ENCODE data around the gene ASB8. TPM values are rescaled to one million over a fixed set of nuclear protein-coding genes. Genes with fewer than 3 reads are reported as not detected.
A peak's percentile ranks its signal among the peaks of the same experiment; 100 is the strongest.

ASB8 gene
- total RNA-seq, 2 experiments from 2014 or later = 20.9 to 27.2 TPM

DNA sequence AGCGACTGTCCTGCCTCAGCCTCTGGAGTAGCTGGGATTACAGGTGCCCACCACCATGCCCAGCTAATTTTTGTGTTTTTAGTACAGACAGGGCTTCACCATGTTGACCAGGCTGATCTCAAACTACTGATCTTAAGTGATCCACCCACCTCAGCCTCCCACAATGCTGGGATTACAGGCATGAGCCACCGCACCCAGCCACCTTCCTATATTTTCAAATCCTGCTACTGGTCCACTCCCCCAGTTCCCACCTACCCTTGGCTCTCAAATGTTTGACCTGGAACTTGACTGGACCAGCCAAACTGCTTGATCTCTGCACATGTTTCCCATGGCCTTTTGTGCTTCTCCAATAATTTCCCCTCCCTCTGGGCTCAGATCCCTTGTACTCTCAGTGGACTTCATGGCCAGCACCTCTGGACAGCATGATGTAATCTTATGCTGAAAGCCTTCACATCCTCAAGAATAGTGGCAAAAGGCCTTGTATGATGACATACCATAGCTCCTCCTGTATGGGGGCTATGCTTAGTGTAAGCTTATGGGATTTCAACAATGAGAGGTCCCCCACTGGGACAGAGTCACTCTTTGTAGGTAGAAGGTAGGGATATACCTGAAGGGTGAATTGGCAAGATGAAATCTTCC is 23.7 kb upstream of the ASB8 start:
- CTCF ChIA-PET = interaction anchor here (1.0 to 1.5 kb wide), 2 partner anchors 15 kb away, joined by 4 read pairs; no protein-coding TSS in a partner anchor
- POLR2A ChIA-PET = interaction anchor here (0.8 to 1.0 kb wide), 2 partner anchors 23 to 74 kb away, joined by 3 read pairs; no protein-coding TSS in a partner anchor
- no peak for ATAC-seq
- H3K27me3 Mint-ChIP-seq = peaks cover 29% of the 10 kb centered on the region
- no peak overlapping the region for H3K27ac Mint-ChIP-seq
- intact Hi-C loops (cut with micrococcal nuclease) = loop anchor here (10.0 kb wide), 1 partner anchor 434 kb away; no protein-coding TSS in a partner anchor
- peaks cover 16% of the 10 kb centered on the region for H3K4me1 Mint-ChIP-seq (ENCODE audit: low read depth)
- no peak overlapping the region for H3K4me3 Mint-ChIP-seq
- TF ChIP-seq, protein P1, sequence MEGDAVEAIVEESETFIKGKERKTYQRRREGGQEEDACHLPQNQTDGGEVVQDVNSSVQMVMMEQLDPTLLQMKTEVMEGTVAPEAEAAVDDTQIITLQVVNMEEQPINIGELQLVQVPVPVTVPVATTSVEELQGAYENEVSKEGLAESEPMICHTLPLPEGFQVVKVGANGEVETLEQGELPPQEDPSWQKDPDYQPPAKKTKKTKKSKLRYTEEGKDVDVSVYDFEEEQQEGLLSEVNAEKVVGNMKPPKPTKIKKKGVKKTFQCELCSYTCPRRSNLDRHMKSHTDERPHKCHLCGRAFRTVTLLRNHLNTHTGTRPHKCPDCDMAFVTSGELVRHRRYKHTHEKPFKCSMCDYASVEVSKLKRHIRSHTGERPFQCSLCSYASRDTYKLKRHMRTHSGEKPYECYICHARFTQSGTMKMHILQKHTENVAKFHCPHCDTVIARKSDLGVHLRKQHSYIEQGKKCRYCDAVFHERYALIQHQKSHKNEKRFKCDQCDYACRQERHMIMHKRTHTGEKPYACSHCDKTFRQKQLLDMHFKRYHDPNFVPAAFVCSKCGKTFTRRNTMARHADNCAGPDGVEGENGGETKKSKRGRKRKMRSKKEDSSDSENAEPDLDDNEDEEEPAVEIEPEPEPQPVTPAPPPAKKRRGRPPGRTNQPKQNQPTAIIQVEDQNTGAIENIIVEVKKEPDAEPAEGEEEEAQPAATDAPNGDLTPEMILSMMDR (IDR thresholded peaks at IDR 0.05) = no peak
- DNase-seq = no peak
- H3K9me3 Mint-ChIP-seq = no peaks in the 10 kb centered on the region
- H3K36me3 Mint-ChIP-seq (ENCODE audit: low read depth) = no peaks in the 10 kb centered on the region

DNA sequence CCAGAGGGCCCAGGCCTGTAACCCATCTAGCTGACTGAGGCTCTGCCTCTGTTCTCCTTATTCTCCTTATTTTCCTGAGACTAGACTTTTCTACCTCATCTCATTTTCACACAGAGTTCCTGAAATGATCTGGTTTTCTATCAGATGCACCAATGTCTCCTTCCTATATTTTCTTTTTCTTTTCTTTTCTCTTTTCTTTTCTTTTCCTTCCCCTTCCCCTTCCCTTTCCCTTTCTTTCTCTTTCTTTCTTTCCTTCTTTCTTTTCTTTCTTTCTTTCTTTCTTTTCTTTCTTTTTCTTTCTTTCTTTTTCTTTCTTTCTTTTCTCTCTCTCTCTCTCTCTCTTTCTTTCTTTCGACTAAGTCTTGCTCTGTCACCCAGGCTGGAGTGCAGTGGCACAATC is 23.1 kb upstream of the ASB8 start:
- no peak overlapping the region for H3K4me3 Mint-ChIP-seq
- no peak overlapping the region for H3K27ac Mint-ChIP-seq
- DNase-seq = no peak
- ATAC-seq = no peak
- H3K27me3 Mint-ChIP-seq = peaks cover 25% of the 10 kb centered on the region
- CTCF ChIA-PET = interaction anchor here (1.5 to 3.4 kb wide), 3 partner anchors 14 to 18 kb away, joined by 4 to 21 read pairs (median 8); no protein-coding TSS in a partner anchor
- POLR2A ChIA-PET = interaction anchor here (0.9 kb wide), 1 partner anchor 9 kb away, joined by 3 read pairs; no protein-coding TSS in a partner anchor
- H3K4me1 Mint-ChIP-seq (ENCODE audit: low read depth) = peaks cover 19% of the 10 kb centered on the region
- TF ChIP-seq, protein P1 (IDR thresholded peaks at IDR 0.05) = peak; percentile 24
- intact Hi-C loops (cut with micrococcal nuclease) = loop anchor here (10.0 kb wide), 1 partner anchor 434 kb away; no protein-coding TSS in a partner anchor
- H3K36me3 Mint-ChIP-seq (ENCODE audit: low read depth) = no peaks in the 10 kb centered on the region
- H3K9me3 Mint-ChIP-seq = no peaks in the 10 kb centered on the region

DNA sequence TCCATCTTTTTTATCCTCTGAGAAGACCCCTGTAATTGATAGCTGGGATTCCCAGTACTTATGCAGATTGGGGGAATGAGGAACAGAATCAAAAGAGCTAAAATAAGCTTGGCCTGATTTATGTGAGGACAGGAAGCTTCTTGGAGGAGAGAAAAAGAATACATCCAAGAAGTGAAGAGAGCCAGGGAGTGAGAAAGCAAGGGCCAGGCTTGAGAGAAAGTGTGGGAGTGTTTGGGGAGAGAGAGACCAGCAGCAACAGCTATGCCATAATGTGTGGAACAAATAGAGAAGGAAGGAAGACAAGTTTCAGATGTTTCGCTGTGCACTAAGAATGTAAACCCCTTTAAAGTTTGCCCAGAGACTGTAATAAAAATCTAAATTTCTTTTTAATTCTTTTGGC is 22.2 kb upstream of the ASB8 start:
- peaks cover 19% of the 10 kb centered on the region for H3K4me1 Mint-ChIP-seq (ENCODE audit: low read depth)
- H3K27ac Mint-ChIP-seq = no peak overlapping the region
- no peaks in the 10 kb centered on the region for H3K9me3 Mint-ChIP-seq
- intact Hi-C loops (cut with micrococcal nuclease) = no loop called here
- H3K36me3 Mint-ChIP-seq (ENCODE audit: low read depth) = no peaks in the 10 kb centered on the region
- CTCF ChIA-PET = interaction anchor here (0.7 to 5.1 kb wide), 6 partner anchors 8 to 19 kb away, joined by 3 to 35 read pairs (median 6); no protein-coding TSS in a partner anchor
- H3K27me3 Mint-ChIP-seq = peaks cover 16% of the 10 kb centered on the region
- no peak overlapping the region for H3K4me3 Mint-ChIP-seq
- POLR2A ChIA-PET = interaction anchor here (0.9 kb wide), 1 partner anchor 9 kb away, joined by 3 read pairs; no protein-coding TSS in a partner anchor
- TF ChIP-seq, protein P1 (IDR thresholded peaks at IDR 0.05) = no peak
- DNase-seq (no peak), ATAC-seq (no peak)

DNA sequence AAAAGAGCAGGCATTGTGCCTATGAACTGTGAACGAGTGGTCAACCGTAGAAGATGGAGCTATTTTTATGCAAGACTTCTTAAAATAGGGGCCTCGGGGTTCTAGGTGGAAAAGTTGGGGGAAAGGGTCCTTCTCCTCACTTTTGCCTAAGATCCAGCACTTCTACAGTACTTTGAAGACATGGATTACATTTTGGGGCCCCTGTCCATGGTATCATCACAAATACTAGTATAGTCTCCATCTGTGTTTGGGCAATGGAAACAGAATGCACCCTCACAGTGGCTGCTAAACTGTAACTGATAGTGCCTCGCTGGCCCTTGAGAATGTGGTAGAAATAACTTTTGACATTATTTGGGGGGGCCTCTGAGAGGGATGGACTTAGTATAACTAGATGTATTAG is 20.7 kb upstream of the ASB8 start:
- H3K4me3 Mint-ChIP-seq = no peak overlapping the region
- intact Hi-C loops (cut with micrococcal nuclease) = no loop called here
- ChIA-PET CTCF (interaction anchor here (1.1 to 5.1 kb wide), 4 partner anchors 11 to 20 kb away, joined by 3 to 35 read pairs (median 14); no protein-coding TSS in a partner anchor), POLR2A (no interaction called here)
- H3K9me3 Mint-ChIP-seq = no peaks in the 10 kb centered on the region
- peaks cover 10% of the 10 kb centered on the region for H3K27me3 Mint-ChIP-seq
- TF ChIP-seq, protein P1 (IDR thresholded peaks at IDR 0.05) = no peak
- no peak for ATAC-seq
- H3K4me1 Mint-ChIP-seq (ENCODE audit: low read depth) = peaks cover 16% of the 10 kb centered on the region
- no peaks in the 10 kb centered on the region for H3K36me3 Mint-ChIP-seq (ENCODE audit: low read depth)
- DNase-seq = no peak
- H3K27ac Mint-ChIP-seq = no peak overlapping the region

DNA sequence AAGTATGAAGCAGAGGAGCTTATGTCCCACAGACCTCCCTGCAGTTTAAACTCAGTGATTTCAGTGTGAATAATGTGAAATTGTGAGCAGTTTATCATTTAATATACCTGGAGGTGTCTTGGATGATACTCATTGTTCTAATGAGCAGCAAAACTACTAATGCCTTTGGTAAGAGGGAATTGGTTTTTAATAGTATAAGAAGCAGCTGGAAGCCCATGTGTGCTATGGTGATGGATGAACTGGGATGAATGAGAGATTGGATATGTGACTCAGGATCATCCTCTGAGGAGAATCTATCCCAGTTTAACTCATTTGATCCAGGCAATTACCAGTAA is 19.1 kb upstream of the ASB8 start:
- peaks cover 11% of the 10 kb centered on the region for H3K27me3 Mint-ChIP-seq
- ATAC-seq = no peak
- H3K36me3 Mint-ChIP-seq (ENCODE audit: low read depth) = no peaks in the 10 kb centered on the region
- ChIA-PET CTCF (interaction anchor here (1.1 to 5.1 kb wide), 5 partner anchors 12 to 442 kb away, joined by 3 to 35 read pairs (median 4); no protein-coding TSS in a partner anchor), POLR2A (interaction anchor here (1.2 kb wide), 1 partner anchor 12 kb away, joined by 3 read pairs; no protein-coding TSS in a partner anchor)
- intact Hi-C loops (cut with micrococcal nuclease) = no loop called here
- no peaks in the 10 kb centered on the region for H3K9me3 Mint-ChIP-seq
- TF ChIP-seq, protein P1 (IDR thresholded peaks at IDR 0.05) = no peak
- DNase-seq = no peak
- peaks cover 9% of the 10 kb centered on the region for H3K4me1 Mint-ChIP-seq (ENCODE audit: low read depth)
- H3K4me3 Mint-ChIP-seq = no peak overlapping the region
- no peak overlapping the region for H3K27ac Mint-ChIP-seq

All from activated CD8-positive, alpha-beta T cell treated with anti-CD3 and anti-CD28 coated beads for 36 hours (primary cell).